Gastrocnemius medialis (tissue), 4 donors: ENCODE measurements around the gene AARS2.

ENCODE experiments used
- CTCF ChIP-seq, 5 experiments: fragments of 450-650 bp in 3 of 5; fragments of 200-600 bp in 2 of 5; sonication (generic) in 2 of 5; IDR thresholded peaks in 4 of 5; conservative IDR thresholded peaks in 1 of 5; 1 replicate in 4 of 5; 2 replicates in 1 of 5; pipeline ENCODE4 v1.5.1; 2016 to 2019; ENCODE audit warnings: antibody characterized with exemption in 5 of 5, mild to moderate bottlenecking in 3 of 5, moderate library complexity in 3 of 5
- POLR2A ChIP-seq, 2 donors: fragments of 450-650 bp; IDR thresholded peaks; one replicate each; pipeline ENCODE4 v1.6.1; 2017; ENCODE audit warnings: antibody characterized with exemption in 2 of 2, mild to moderate bottlenecking in 2 of 2, moderate library complexity in 2 of 2

DNA sequence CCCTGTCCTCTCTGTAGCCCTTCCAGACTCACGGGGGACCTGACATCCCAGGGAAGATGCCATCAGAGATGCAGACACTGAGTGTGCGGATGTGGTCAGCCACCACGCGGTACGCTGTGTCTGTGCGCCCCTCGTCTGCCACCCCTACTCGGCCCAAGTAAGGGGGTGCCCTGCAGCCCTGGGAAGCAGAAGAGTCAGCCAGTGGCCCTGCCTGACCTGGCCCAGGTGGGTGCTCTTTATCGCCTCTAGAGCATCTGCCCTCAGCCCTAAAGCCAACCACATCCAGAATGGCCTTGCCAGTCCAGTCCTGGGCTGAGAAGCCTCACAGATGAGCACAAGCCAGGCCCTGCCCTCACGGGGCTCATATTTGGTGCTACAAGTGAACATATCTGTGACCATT lies 5.9 kb downstream of the AARS2 start:
- TF ChIP-seq CTCF (IDR thresholded peaks at IDR 0.05 in 4 of 5, conservative IDR thresholded peaks at IDR 0.05 in 1 of 5) (no peak), POLR2A (IDR thresholded peaks at IDR 0.05) (no peak)
